Psoas muscle (tissue), 8 donors: ENCODE results near the gene TRIM68. TPM values are rescaled to one million over a fixed set of nuclear protein-coding genes. Genes with fewer than 3 reads are reported as not detected.

Experiments
- ATAC-seq, 4 donors: fragments of 200-7000 bp; cut with Tn5 transposase; one replicate each; pipeline ENCODE4 v1.9.1; 2020; ENCODE audit warnings: moderate library complexity in 3 of 4, mild to moderate bottlenecking in 2 of 4
- DNase-seq, 2 donors: peaks; one replicate each; pipeline ENCODE4 v3.0.0-alpha.2; 2020
- H3K27ac ChIP-seq: fragments of 200-600 bp; one replicate; pipeline ENCODE4 v1.8.0; 2022
- H3K27me3 ChIP-seq, 3 donors: fragments of 200-600 bp in 1 of 3; one replicate each; pipeline versions ENCODE4 v1.6.1 to v1.8.0; 2013 to 2022; ENCODE audit warnings: low read length in 2 of 3, mild to moderate bottlenecking in 2 of 3, moderate library complexity in 1 of 3; ENCODE audit not compliant: insufficient read depth in 3 of 3
- H3K36me3 ChIP-seq, 2 donors: fragments of 200-600 bp in 1 of 2; one replicate each; pipeline versions ENCODE4 v1.6.1 to v1.8.0; 2013 to 2022; ENCODE audit warnings: low read depth in 1 of 2, mild to moderate bottlenecking in 1 of 2, moderate library complexity in 1 of 2; ENCODE audit not compliant: insufficient read depth in 1 of 2
- H3K4me1 ChIP-seq: fragments of 200-600 bp; one replicate; pipeline ENCODE4 v1.8.0; 2022
- H3K4me3 ChIP-seq: fragments of 200-600 bp; one replicate; pipeline ENCODE4 v1.8.0; 2022; ENCODE audit warnings: mild to moderate bottlenecking
- H3K9me3 ChIP-seq: fragments of 200-600 bp; one replicate; pipeline ENCODE4 v1.8.0; 2022
- WGBS, 3 donors: extraction: QIAGEN DNeasy Blood & Tissue Kit; methylation state at CpG; one replicate each; pipeline versions ENCODE4 v1.1.6 to v1.1.7; 2013; 5-methylcytosine and 5-hydroxymethylcytosine counted together
- intact Hi-C, 2 donors: fragments of 100-400 bp; cut with DNase I; formaldehyde crosslinking; loops; one replicate each; pipeline versions ENCODE4 v1.11.0 to v1.14.2; 2022
- polyA plus RNA-seq, 3 donors: library from polyadenylated mRNA; stranded (reverse); fragments of 200-250 nt; gene quantifications; one replicate each; pipeline ENCODE4 v1.2.3, GENCODE V29; 2013
- total RNA-seq, 4 donors: library from RNA; stranded (reverse); fragmentation: NEBNext Ultra II Directional in 2 of 4; extraction: Animal tissue kit (Norgen Biotek cat#: 25700) in 2 of 4; gene quantifications; one replicate each; pipeline versions ENCODE4 v1.2.1 to v1.2.4, GENCODE V29; 2021 to 2023
- TF ChIP-seq, protein P1 (sequence below): fragments of 200-600 bp; IDR thresholded peaks from one replicate; pipeline ENCODE4 v1.8.0; 2022; ENCODE audit warnings: antibody characterized with exemption
- donor health status: healthy with polysubstance abuse.
- donor health status: DM: no; HTN: no; CAD: no; lungs with moderate emphysema.
- donor health status: Bipolar disorder and iron deficiency.
- donor health status: healthy.
- donor health status: DM: yes; HTN: yes; CAD: no.
- donor health status: DM: no; HTN: no; CAD: no.
- donor health status: DM: no; HTN: no; CAD: no.
- donor health status: DM: yes; HTN: yes; CAD: no.

TRIM68 gene
- total and polyA plus RNA-seq, 7 donors, result 3.7 to 12.5 (median 6.8) TPM

DNA sequence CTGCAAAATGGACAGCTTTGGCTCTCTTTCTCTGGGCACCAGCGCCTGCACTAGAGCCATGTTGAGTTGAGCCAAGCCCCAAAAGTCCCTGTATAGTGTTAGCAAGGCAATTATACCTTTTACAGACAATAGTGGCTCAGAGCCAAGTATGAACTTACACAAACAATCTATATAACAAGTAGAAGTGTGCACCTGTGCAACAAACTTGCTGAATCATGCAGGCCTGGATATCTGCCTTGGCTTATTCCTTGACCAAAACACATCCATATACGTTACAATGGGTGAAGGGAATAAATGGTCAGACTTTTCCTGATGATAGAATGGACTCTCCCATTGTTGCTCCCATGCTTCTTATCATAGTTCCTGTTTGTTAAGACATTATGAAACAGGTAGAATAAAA, 30.3 kb downstream of the TRIM68 start:
- Histone ChIP-seq H3K9me3 (no peaks in the 10 kb centered on the region), H3K4me3 (no peak overlapping the region), H3K27ac (no peak overlapping the region), H3K4me1 (no peaks in the 10 kb centered on the region), H3K36me3 (no peaks in the 10 kb centered on the region), H3K27me3 (no peaks in the 10 kb centered on the region)
- TF ChIP-seq, protein P1, sequence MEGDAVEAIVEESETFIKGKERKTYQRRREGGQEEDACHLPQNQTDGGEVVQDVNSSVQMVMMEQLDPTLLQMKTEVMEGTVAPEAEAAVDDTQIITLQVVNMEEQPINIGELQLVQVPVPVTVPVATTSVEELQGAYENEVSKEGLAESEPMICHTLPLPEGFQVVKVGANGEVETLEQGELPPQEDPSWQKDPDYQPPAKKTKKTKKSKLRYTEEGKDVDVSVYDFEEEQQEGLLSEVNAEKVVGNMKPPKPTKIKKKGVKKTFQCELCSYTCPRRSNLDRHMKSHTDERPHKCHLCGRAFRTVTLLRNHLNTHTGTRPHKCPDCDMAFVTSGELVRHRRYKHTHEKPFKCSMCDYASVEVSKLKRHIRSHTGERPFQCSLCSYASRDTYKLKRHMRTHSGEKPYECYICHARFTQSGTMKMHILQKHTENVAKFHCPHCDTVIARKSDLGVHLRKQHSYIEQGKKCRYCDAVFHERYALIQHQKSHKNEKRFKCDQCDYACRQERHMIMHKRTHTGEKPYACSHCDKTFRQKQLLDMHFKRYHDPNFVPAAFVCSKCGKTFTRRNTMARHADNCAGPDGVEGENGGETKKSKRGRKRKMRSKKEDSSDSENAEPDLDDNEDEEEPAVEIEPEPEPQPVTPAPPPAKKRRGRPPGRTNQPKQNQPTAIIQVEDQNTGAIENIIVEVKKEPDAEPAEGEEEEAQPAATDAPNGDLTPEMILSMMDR, result no peak
- DNase-seq (no peak), ATAC-seq (no peak)
- 61 to 78% (median 74%) methylated on average over 2 of the region's 2 CpGs for WGBS, 3 donors
- intact Hi-C loops, result no loop called here

GRCh38 chr11:4576880-4577279, 31.2 kb downstream of the TRIM68 start:
- no peaks in the 10 kb centered on the region for H3K4me1 ChIP-seq
- H3K4me3 ChIP-seq, result no peak overlapping the region
- H3K36me3 ChIP-seq, result no peaks in the 10 kb centered on the region
- no peaks in the 10 kb centered on the region for H3K9me3 ChIP-seq
- H3K27me3 ChIP-seq, result no peaks in the 10 kb centered on the region
- DNase-seq (no peak), ATAC-seq (no peak)
- H3K27ac ChIP-seq, result no peak overlapping the region
- 46 to 51% (median 51%) methylated on average over 3 of the region's 3 CpGs for WGBS, 3 donors
- intact Hi-C loops, result no loop called here
- TF ChIP-seq, protein P1, result no peak

DNA sequence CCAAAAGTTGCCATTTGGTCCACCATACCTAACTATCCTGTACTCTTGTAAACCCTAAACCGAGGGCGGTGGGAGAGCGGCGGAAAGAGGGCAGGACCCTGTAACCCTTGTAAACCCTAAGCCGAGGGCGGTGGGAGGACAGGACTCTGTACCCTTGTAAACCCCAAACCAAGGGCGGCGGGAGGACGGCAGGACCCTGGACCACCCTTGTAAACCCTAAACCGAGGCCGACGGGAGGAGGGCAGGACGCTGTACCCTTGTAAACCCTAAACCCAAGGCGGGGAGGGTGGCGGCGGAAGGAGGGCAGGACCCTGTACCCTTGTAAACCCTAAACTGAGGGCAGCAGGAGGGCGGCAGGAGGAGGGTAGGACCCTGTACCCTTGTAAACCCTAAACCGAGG, 39.0 kb downstream of the TRIM68 start:
- H3K4me1 ChIP-seq, result no peaks in the 10 kb centered on the region
- intact Hi-C loops, result no loop called here

GRCh38 chr11:4565371-4565770, 42.7 kb downstream of the TRIM68 start:
- no peak for DNase-seq
- H3K4me3 ChIP-seq, result no peak overlapping the region
- H3K27me3 ChIP-seq, result peaks cover 0 to 1% (median 0%) of the 10 kb centered on the region in 3 donors
- ATAC-seq, result no peak
- H3K27ac ChIP-seq, result no peak overlapping the region
- H3K9me3 ChIP-seq, result peaks cover 4% of the 10 kb centered on the region
- TF ChIP-seq, protein P1, result no peak
- intact Hi-C loops, result no loop called here
- no peaks in the 10 kb centered on the region for H3K36me3 ChIP-seq
- 49 to 65% (median 60%) methylated on average over 3 of the region's 3 CpGs for WGBS, 3 donors
- no peaks in the 10 kb centered on the region for H3K4me1 ChIP-seq

More for the DNA sequence above, 39.0 kb downstream of the TRIM68 start:
- no peak overlapping the region for H3K4me3 ChIP-seq
- DNase-seq (no peak), ATAC-seq (no peak)
- peaks cover 4% of the 10 kb centered on the region for H3K9me3 ChIP-seq
- WGBS, 3 donors, result 89 to 93% (median 93%) methylated on average over 18 of the region's 18 CpGs
- no peaks in the 10 kb centered on the region for H3K36me3 ChIP-seq
- H3K27ac ChIP-seq, result no peak overlapping the region
- H3K27me3 ChIP-seq, result peaks cover 0 to 3% (median 1%) of the 10 kb centered on the region in 3 donors
- TF ChIP-seq, protein P1, result no peak

DNA sequence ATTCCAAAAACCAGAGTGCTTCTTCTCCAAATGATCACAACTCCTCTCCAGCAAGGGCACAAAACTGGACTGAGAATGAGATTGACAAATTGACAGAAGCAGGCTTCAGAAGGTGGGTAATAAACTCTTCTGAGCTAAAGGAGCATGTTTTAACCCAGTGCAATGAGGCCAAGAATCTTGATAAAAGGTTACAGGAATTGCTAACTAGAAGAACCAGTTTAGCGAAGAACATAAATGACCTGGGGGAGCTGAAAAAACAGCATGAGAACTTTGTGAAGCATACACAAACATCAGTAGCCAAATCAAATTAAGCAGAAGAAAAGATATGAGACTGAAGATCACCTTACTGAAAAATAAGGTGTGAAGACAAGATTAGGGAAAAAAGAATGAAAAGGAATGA, 47.6 kb downstream of the TRIM68 start:
- H3K9me3 ChIP-seq, result peaks cover 4% of the 10 kb centered on the region
- no peaks in the 10 kb centered on the region for H3K36me3 ChIP-seq
- H3K4me3 ChIP-seq, result no peak overlapping the region
- ATAC-seq (no peak), DNase-seq (no peak)
- TF ChIP-seq, protein P1, result no peak
- intact Hi-C loops, result no loop called here
- no peak overlapping the region for H3K27ac ChIP-seq
- no peaks in the 10 kb centered on the region for H3K4me1 ChIP-seq
- 91 to 100% (median 98%) methylated on average over 1 of the region's 1 CpG for WGBS, 3 donors
- no peaks in the 10 kb centered on the region for H3K27me3 ChIP-seq
